HCT116 (cell line): Measurements from ENCODE around the gene GOSR1. TPM values are rescaled to one million over a fixed set of nuclear protein-coding genes. Genes with fewer than 3 reads are reported as not detected.

Experiments used
- ATAC-seq: fragments of 200-7000 bp; cut with Tn5 transposase; 2 replicates; pipeline ENCODE4 v1.9.1; 2020; ENCODE audit warnings: mild to moderate bottlenecking, moderate library complexity
- BruUV-seq: library from RNA; stranded (reverse); fragments of 400-500 nt; replicated peaks from 2 replicates; lab custom pipeline; 2021; lab: Mats Ljungman, UMichigan
- CTCF ChIA-PET: fragments of 300-600 bp; sonication (Branson Sonifier 250); formaldehyde crosslinking; loops from one replicate; lab custom pipeline; 2021; ENCODE audit warnings: antibody characterized with exemption; lab: Charles Lee
- POLR2A ChIA-PET: fragments of 300-600, 350-600 bp; sonication (Branson Sonifier 250); formaldehyde crosslinking; loops from one replicate; lab custom pipeline; 2021; ENCODE audit warnings: antibody characterized with exemption; lab: Charles Lee
- RAD21 ChIA-PET, 2 experiments: fragments of 300-600 bp; sonication (Branson Sonifier 250); formaldehyde crosslinking; loops; one replicate each; lab custom pipeline; 2023; ENCODE audit warnings: low total read pairs in 2 of 2; ENCODE audit not compliant: uncharacterized antibody in 2 of 2, unreplicated experiment in 2 of 2, low non-redundant PET in 1 of 2; lab: Charles Lee
- DNase-seq: peaks from one replicate; pipeline ENCODE4 v3.0.0-alpha.2; 2010; ENCODE audit warnings: low read depth, low spot score
- H2AFZ ChIP-seq: fragments of 200-600 bp; shearing (Covaris generic), sonication (generic); 2 replicates; pipeline ENCODE4 v1.6.1; 2017; ENCODE audit warnings: low read depth, mixed run types, mixed read lengths, antibody characterized with exemption, low read length; ENCODE audit not compliant: poor library complexity, severe bottlenecking
- H3K27ac ChIP-seq: 2 replicates; pipeline ENCODE4 v1.5.1; 2012; ENCODE audit warnings: low read depth, low read length
- H3K27me3 ChIP-seq: fragments of 200-600 bp; sonication (generic); 2 replicates; pipeline ENCODE4 v1.6.1; 2016; ENCODE audit warnings: mixed run types, low read length, mixed read lengths; ENCODE audit not compliant: insufficient read depth
- H3K36me3 ChIP-seq, 2 experiments: fragments of 200-500 bp in 1 of 2; fragments of 200-600 bp in 1 of 2; sonication (Bioruptor generic) in 1 of 2; sonication (generic) in 1 of 2; 2 replicates each; pipeline versions ENCODE4 v1.5.1 to v1.6.1; 2014 to 2016; ENCODE audit warnings: low read length in 2 of 2, inconsistent platforms in 1 of 2, mixed read lengths in 1 of 2, mixed run types in 1 of 2; ENCODE audit not compliant: insufficient read depth in 2 of 2, control insufficient read depth in 1 of 2
- H3K4me1 ChIP-seq, 2 experiments: fragments of 200-600 bp in 1 of 2; sonication (generic) in 1 of 2; 2 replicates each; pipeline versions ENCODE4 v1.5.1 to v1.6.1; 2012 to 2017; ENCODE audit warnings: low read length in 2 of 2, inconsistent platforms in 1 of 2, mild to moderate bottlenecking in 1 of 2, mixed read lengths in 1 of 2, mixed run types in 1 of 2, moderate library complexity in 1 of 2; ENCODE audit not compliant: insufficient read depth in 2 of 2, control insufficient read depth in 1 of 2
- H3K4me2 ChIP-seq: fragments of 200-600 bp; sonication (generic); 2 replicates; pipeline ENCODE4 v1.6.1; 2017; ENCODE audit warnings: mixed run types, low read length, mixed read lengths
- H3K4me3 ChIP-seq, 2 experiments: fragments of 200-600 bp in 1 of 2; sonication (generic) in 1 of 2; replicated peaks in 1 of 2; 2 replicates each; pipeline ENCODE4 v1.5.1; 2011 to 2016; ENCODE audit warnings: low read length in 2 of 2, control low read depth in 1 of 2, low read depth in 1 of 2, mild to moderate bottlenecking in 1 of 2, mixed read lengths in 1 of 2, mixed run types in 1 of 2
- H3K79me2 ChIP-seq: fragments of 200-600 bp; sonication (generic); 2 replicates; pipeline ENCODE4 v1.6.1; 2017; ENCODE audit warnings: mild to moderate bottlenecking, mixed run types, low read length, moderate library complexity, mixed read lengths; ENCODE audit not compliant: insufficient read depth
- H3K9ac ChIP-seq: fragments of 200-600 bp; sonication (generic); 2 replicates; pipeline ENCODE4 v1.6.1; 2016; ENCODE audit warnings: low read length, mixed read lengths
- H3K9me2 ChIP-seq: fragments of 200-600 bp; sonication (generic), shearing (Covaris generic); 2 replicates; pipeline ENCODE4 v1.6.1; 2017; ENCODE audit warnings: mixed run types, mild to moderate bottlenecking, moderate library complexity; ENCODE audit not compliant: insufficient read depth
- H3K9me3 ChIP-seq, 2 experiments: fragments of 200-500 bp in 1 of 2; fragments of 200-600 bp in 1 of 2; sonication (Bioruptor generic) in 1 of 2; sonication (generic) in 1 of 2; 2 replicates each; pipeline ENCODE4 v1.6.1; 2014 to 2017; ENCODE audit warnings: low read length in 2 of 2, mixed read lengths in 2 of 2, inconsistent platforms in 1 of 2, low read depth in 1 of 2, mild to moderate bottlenecking in 1 of 2, mixed run types in 1 of 2, moderate library complexity in 1 of 2; ENCODE audit not compliant: control insufficient read depth in 1 of 2, insufficient read depth in 1 of 2
- H4K20me1 ChIP-seq: fragments of 200-600 bp; sonication (generic), shearing (Covaris generic); 2 replicates; pipeline ENCODE4 v1.6.1; 2017; ENCODE audit warnings: mixed run types, mild to moderate bottlenecking, moderate library complexity; ENCODE audit not compliant: insufficient read depth
- CBX3 ChIP-seq: IDR thresholded peaks from 2 replicates; pipeline ENCODE4 v1.6.1; 2012; ENCODE audit warnings: low read depth
- ELF1 ChIP-seq: IDR thresholded peaks from 2 replicates; pipeline ENCODE4 v1.6.1; 2012; ENCODE audit warnings: low read depth, borderline replicate concordance
- FOSL1 ChIP-seq: IDR thresholded peaks from 2 replicates; pipeline ENCODE4 v1.6.1; 2012; ENCODE audit warnings: low read depth
- JUND ChIP-seq: IDR thresholded peaks from 2 replicates; pipeline ENCODE4 v1.6.1; 2012
- POLR2AphosphoS5 ChIP-seq: IDR thresholded peaks from 2 replicates; pipeline ENCODE4 v1.6.1; 2011; ENCODE audit warnings: mild to moderate bottlenecking, low read depth, low read length, moderate library complexity
- REST ChIP-seq: IDR thresholded peaks from 2 replicates; pipeline ENCODE4 v1.6.1; 2012; ENCODE audit warnings: low read depth
- SIN3A ChIP-seq: IDR thresholded peaks from 2 replicates; pipeline ENCODE4 v1.6.1; 2012; ENCODE audit warnings: low read depth
- SRF ChIP-seq: IDR thresholded peaks from 2 replicates; pipeline ENCODE4 v1.6.1; 2012; ENCODE audit warnings: low read depth
- YY1 ChIP-seq: IDR thresholded peaks from 2 replicates; pipeline ENCODE4 v1.6.1; 2011; ENCODE audit warnings: low read length, low read depth, moderate library complexity, mild to moderate bottlenecking; ENCODE audit not compliant: insufficient replicate concordance; ENCODE audit errors: extremely low read depth
- ZBTB33 ChIP-seq: IDR thresholded peaks from 2 replicates; pipeline ENCODE4 v1.6.1; 2011; ENCODE audit warnings: mild to moderate bottlenecking, low read length, moderate library complexity; ENCODE audit not compliant: insufficient replicate concordance; ENCODE audit errors: extremely low read depth
- intact Hi-C: fragments of 100-400 bp; cut with micrococcal nuclease; formaldehyde crosslinking; loops from 2 replicates; pipeline ENCODE4 v1.10.0; 2022
- total RNA-seq: library from RNA; stranded (reverse); gene quantifications from one replicate; pipeline ENCODE4 v1.2.1, GENCODE V29; 2021; ENCODE audit not compliant: unreplicated experiment

GOSR1 gene
- total RNA-seq, 1 experiment from 2014 or later: 48.8 TPM

- H3K9me3 ChIP-seq: no peaks in the 10 kb centered on the region
- CTCF ChIA-PET: no interaction called here
- H3K4me1 ChIP-seq: peaks cover 5 to 10% of the 10 kb centered on the region in 2 experiments; a peak in 3 of 4 replicates
- intact Hi-C loops: no loop called here
- POLR2A ChIA-PET: no interaction called here
- no peaks in the 10 kb centered on the region for H3K9me2 ChIP-seq
- H3K27ac ChIP-seq: no peak overlapping the region
- no peak overlapping the region for H3K9ac ChIP-seq
- H3K27me3 ChIP-seq: no peaks in the 10 kb centered on the region
- DNase-seq (no peak), ATAC-seq (no peak)
- no peak overlapping the region for H3K4me3 ChIP-seq
- H3K36me3 ChIP-seq: 0 out of 4 replicates have a peak, but pooled peaks cover 0 to 5% of the 10 kb centered on the region in 2 experiments
- no peak overlapping the region for H2AFZ ChIP-seq
- no peak overlapping the region for H3K4me2 ChIP-seq
- no peaks in the 10 kb centered on the region for H3K79me2 ChIP-seq
- no peak for TF ChIP-seq REST
- no peak for TF ChIP-seq JUND
- no peak for TF ChIP-seq CBX3
- TF ChIP-seq, all 23 proteins: peak for 0
- BruUV-seq: no TSS peak
- H4K20me1 ChIP-seq: no peaks in the 10 kb centered on the region
- RAD21 ChIA-PET: no interaction called here
Measured at GRCh38 chr17:30436729-30437128, 40.5 kb upstream of the GOSR1 start.

GRCh38 chr17:30443721-30444120, 33.5 kb upstream of the GOSR1 start:
- TF ChIP-seq YY1 (no peak), SIN3A (no peak), ZBTB33 (no peak), SRF (no peak), ELF1 (no peak), CBX3 (no peak), POLR2AphosphoS5 (no peak), FOSL1 (no peak)
- TF ChIP-seq, all 23 proteins: peak for 0
- Histone ChIP-seq H3K4me2 (no peak overlapping the region), H4K20me1 (no peaks in the 10 kb centered on the region), H3K36me3 (peaks cover 0 to 2% of the 10 kb centered on the region in 2 experiments; a peak in 1 of 4 replicates), H3K27ac (no peak overlapping the region), H3K9me3 (no peaks in the 10 kb centered on the region), H3K79me2 (no peaks in the 10 kb centered on the region), H3K9me2 (no peaks in the 10 kb centered on the region), H3K4me1 (no peaks in the 10 kb centered on the region), H2AFZ (no peak overlapping the region), H3K9ac (no peak overlapping the region), H3K4me3 (no peak overlapping the region), H3K27me3 (no peaks in the 10 kb centered on the region)
- DNase-seq (no peak), ATAC-seq (no peak)
- POLR2A ChIA-PET: no interaction called here
- intact Hi-C loops: no loop called here
- RAD21 ChIA-PET: no interaction called here
- BruUV-seq: no TSS peak
- CTCF ChIA-PET: no interaction called here
